ENCODE results near the gene SPO11. TPM values are rescaled to one million over a fixed set of nuclear protein-coding genes. Genes with fewer than 3 reads are reported as not detected.
A peak's percentile ranks its signal among the peaks of the same experiment; 100 is the strongest.

SPO11 gene
- total and polyA plus RNA-seq, 9 of the 15 experiments (the other 6 are each of a cell fraction or from before 2014, with no cell fraction given) = not detected

DNA sequence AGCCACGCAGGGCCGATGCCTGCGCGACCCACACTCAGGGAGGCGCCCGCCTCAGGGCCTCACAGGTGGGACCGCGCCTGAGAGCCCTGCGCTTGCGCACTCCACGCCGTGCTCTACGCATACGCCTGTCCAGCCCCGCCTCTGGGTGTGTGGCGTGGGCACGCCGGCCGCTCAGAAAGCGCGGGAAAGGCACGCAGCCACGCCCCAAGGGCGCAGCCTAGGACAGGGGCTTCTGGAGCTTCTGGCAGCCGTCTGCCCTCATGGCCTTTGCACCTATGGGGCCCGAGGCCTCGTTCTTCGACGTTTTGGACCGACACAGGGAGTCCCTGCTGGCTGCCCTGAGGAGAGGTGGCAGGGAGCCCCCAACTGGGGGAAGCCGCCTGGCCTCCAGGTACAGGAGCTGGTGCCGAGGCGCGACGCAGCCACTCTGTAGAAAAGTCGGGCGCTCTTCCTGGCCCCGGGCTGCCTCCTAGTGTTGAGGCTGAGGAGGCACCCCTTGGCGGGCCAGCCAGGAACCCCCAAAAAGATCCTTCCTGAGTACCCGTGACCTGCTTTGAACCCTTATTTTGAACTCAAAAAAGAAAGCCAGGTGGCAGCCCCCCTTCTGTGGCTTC is at the start of gene SPO11 (continued):
- TF ChIP-seq, protein P1, sequence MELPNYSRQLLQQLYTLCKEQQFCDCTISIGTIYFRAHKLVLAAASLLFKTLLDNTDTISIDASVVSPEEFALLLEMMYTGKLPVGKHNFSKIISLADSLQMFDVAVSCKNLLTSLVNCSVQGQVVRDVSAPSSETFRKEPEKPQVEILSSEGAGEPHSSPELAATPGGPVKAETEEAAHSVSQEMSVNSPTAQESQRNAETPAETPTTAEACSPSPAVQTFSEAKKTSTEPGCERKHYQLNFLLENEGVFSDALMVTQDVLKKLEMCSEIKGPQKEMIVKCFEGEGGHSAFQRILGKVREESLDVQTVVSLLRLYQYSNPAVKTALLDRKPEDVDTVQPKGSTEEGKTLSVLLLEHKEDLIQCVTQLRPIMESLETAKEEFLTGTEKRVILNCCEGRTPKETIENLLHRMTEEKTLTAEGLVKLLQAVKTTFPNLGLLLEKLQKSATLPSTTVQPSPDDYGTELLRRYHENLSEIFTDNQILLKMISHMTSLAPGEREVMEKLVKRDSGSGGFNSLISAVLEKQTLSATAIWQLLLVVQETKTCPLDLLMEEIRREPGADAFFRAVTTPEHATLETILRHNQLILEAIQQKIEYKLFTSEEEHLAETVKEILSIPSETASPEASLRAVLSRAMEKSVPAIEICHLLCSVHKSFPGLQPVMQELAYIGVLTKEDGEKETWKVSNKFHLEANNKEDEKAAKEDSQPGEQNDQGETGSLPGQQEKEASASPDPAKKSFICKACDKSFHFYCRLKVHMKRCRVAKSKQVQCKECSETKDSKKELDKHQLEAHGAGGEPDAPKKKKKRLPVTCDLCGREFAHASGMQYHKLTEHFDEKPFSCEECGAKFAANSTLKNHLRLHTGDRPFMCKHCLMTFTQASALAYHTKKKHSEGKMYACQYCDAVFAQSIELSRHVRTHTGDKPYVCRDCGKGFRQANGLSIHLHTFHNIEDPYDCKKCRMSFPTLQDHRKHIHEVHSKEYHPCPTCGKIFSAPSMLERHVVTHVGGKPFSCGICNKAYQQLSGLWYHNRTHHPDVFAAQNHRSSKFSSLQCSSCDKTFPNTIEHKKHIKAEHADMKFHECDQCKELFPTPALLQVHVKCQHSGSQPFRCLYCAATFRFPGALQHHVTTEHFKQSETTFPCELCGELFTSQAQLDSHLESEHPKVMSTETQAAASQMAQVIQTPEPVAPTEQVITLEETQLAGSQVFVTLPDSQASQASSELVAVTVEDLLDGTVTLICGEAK (IDR thresholded peaks at IDR 0.05) = no peak
- TF ChIP-seq, protein P1 (CRISPR knock-in tag; IDR thresholded peaks at IDR 0.05) = no peak
- TF ChIP-seq XRCC3 (IDR thresholded peaks at IDR 0.05) (no peak), CREM (IDR thresholded peaks at IDR 0.05; ENCODE audit: low read depth) (0 out of 2 replicates have a peak, but pooled peaks have one; percentile 11), ZNF146 (CRISPR knock-in tag; IDR thresholded peaks at IDR 0.05; ENCODE audit: unreplicated experiment) (no peak), MYNN (IDR thresholded peaks at IDR 0.05) (no peak), MYNN (CRISPR knock-in tag; IDR thresholded peaks at IDR 0.05) (no peak), YBX1 (IDR thresholded peaks at IDR 0.05) (no peak), RNF2 (IDR thresholded peaks at IDR 0.05) (0 out of 2 replicates have a peak, but pooled peaks have one; percentile 25), ZNF785 (CRISPR knock-in tag; IDR thresholded peaks at IDR 0.05) (no peak), TOE1 (IDR thresholded peaks at IDR 0.05; ENCODE audit: borderline replicate concordance) (no peak), TOE1 (CRISPR knock-in tag; IDR thresholded peaks at IDR 0.05; ENCODE audit: borderline replicate concordance, low read depth) (no peak), SETDB1 (IDR thresholded peaks at IDR 0.05; ENCODE audit: low read length) (no peak), PHB (CRISPR knock-in tag; IDR thresholded peaks at IDR 0.05) (no peak), TEAD1 (CRISPR knock-in tag; IDR thresholded peaks at IDR 0.05) (no peak), NELFE (IDR thresholded peaks at IDR 0.05; ENCODE audit: insufficient read depth, insufficient read length) (no peak), SOX6 (IDR thresholded peaks at IDR 0.05) (0 out of 2 replicates have a peak, but pooled peaks have one; percentile 16)
- TF ChIP-seq, protein P2, sequence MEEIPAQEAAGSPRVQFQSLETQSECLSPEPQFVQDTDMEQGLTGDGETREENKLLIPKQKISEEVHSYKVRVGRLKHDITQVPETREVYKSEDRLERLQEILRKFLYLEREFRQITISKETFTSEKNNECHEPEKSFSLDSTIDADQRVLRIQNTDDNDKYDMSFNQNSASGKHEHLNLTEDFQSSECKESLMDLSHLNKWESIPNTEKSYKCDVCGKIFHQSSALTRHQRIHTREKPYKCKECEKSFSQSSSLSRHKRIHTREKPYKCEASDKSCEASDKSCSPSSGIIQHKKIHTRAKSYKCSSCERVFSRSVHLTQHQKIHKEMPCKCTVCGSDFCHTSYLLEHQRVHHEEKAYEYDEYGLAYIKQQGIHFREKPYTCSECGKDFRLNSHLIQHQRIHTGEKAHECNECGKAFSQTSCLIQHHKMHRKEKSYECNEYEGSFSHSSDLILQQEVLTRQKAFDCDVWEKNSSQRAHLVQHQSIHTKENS (CRISPR knock-in tag; IDR thresholded peaks at IDR 0.05) = no peak
- TF ChIP-seq, protein P3, sequence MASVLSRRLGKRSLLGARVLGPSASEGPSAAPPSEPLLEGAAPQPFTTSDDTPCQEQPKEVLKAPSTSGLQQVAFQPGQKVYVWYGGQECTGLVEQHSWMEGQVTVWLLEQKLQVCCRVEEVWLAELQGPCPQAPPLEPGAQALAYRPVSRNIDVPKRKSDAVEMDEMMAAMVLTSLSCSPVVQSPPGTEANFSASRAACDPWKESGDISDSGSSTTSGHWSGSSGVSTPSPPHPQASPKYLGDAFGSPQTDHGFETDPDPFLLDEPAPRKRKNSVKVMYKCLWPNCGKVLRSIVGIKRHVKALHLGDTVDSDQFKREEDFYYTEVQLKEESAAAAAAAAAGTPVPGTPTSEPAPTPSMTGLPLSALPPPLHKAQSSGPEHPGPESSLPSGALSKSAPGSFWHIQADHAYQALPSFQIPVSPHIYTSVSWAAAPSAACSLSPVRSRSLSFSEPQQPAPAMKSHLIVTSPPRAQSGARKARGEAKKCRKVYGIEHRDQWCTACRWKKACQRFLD (CRISPR knock-in tag; IDR thresholded peaks at IDR 0.05) = no peak
